GM12873 (cell line): ENCODE measurements around the gene LDLRAD4.

Source experiments
- CTCF ChIP-seq: IDR thresholded peaks from 2 replicates; pipeline ENCODE4 v1.5.1; 2012; ENCODE audit warnings: low read depth, mild to moderate bottlenecking, moderate library complexity, low read length, control low read depth; ENCODE audit not compliant: insufficient read depth; ENCODE audit errors: missing control alignments

LDLRAD4 gene

GRCh38 chr18:13323186-13323585, 104.6 kb downstream of the LDLRAD4 start:
- no peak for TF ChIP-seq CTCF

GRCh38 chr18:13324880-13325279, 106.3 kb downstream of the LDLRAD4 start:
- no peak for TF ChIP-seq CTCF

- TF ChIP-seq CTCF = no peak
Measured at GRCh38 chr18:13328213-13328612, 109.7 kb downstream of the LDLRAD4 start.

GRCh38 chr18:13330996-13331395, 112.4 kb downstream of the LDLRAD4 start:
- no peak for TF ChIP-seq CTCF

GRCh38 chr18:13331846-13332245, 113.3 kb downstream of the LDLRAD4 start:
- no peak for TF ChIP-seq CTCF

- no peak for TF ChIP-seq CTCF
Measured at GRCh38 chr18:13332874-13333273, 114.3 kb downstream of the LDLRAD4 start.

GRCh38 chr18:13335903-13336302, 117.3 kb downstream of the LDLRAD4 start:
- no peak for TF ChIP-seq CTCF
